Right lobe of liver (tissue), 6 donors: ENCODE data around the gene GIMAP1. TPM values are rescaled to one million over a fixed set of nuclear protein-coding genes. Genes with fewer than 3 reads are reported as not detected.

Experiments used
- ATAC-seq, 4 donors: fragments of 200-7000 bp; cut with Tn5 transposase; one replicate each; pipeline ENCODE4 v1.9.1; 2020; ENCODE audit warnings: mild to moderate bottlenecking in 4 of 4, moderate library complexity in 4 of 4
- DNase-seq, 3 donors: peaks; one replicate each; pipeline ENCODE4 v3.0.0-alpha.2; 2020
- H3K27ac ChIP-seq, 3 donors: fragments of 200-600 bp; one replicate each; pipeline ENCODE4 v1.8.0; 2022
- H3K27me3 ChIP-seq, 2 donors: fragments of 200-600 bp; one replicate each; pipeline ENCODE4 v1.8.0; 2022
- H3K36me3 ChIP-seq, 4 donors: fragments of 200-600 bp; sonication (generic) in 1 of 4; one replicate each; pipeline versions ENCODE4 v1.5.1 to v1.8.0; 2017 to 2022; ENCODE audit warnings: control low read depth in 1 of 4
- H3K4me1 ChIP-seq, 4 donors: fragments of 200-600 bp; sonication (generic) in 1 of 4; one replicate each; pipeline versions ENCODE4 v1.5.1 to v1.8.0; 2017 to 2022; ENCODE audit warnings: control low read depth in 1 of 4
- H3K4me3 ChIP-seq, 3 donors: fragments of 200-600 bp; one replicate each; pipeline ENCODE4 v1.8.0; 2022
- H3K9me3 ChIP-seq, 4 donors: fragments of 200-600 bp; sonication (generic) in 1 of 4; one replicate each; pipeline versions ENCODE4 v1.5.1 to v1.8.0; 2017 to 2022; ENCODE audit warnings: control low read depth in 1 of 4
- CTCF ChIP-seq, 4 donors: fragments of 200-600 bp in 3 of 4; fragments of 450-650 bp in 1 of 4; IDR thresholded peaks; one replicate each; pipeline versions ENCODE4 v1.5.1 to v1.8.0; 2016 to 2022; ENCODE audit warnings: antibody characterized with exemption in 4 of 4, mild to moderate bottlenecking in 2 of 4
- POLR2A ChIP-seq: fragments of 450-650 bp; IDR thresholded peaks from one replicate; pipeline ENCODE4 v1.6.1; 2017; ENCODE audit warnings: antibody characterized with exemption, mild to moderate bottlenecking
- WGBS: methylation state at CpG from one replicate; pipeline ENCODE4 v1.1.6; 2018; ENCODE audit warnings: low coverage, low lambda C conversion rate; ENCODE audit not compliant: insufficient coverage; ENCODE audit errors: missing lambda C conversion rate; 5-methylcytosine and 5-hydroxymethylcytosine counted together
- intact Hi-C, 2 donors: fragments of 100-400 bp; cut with DNase I; formaldehyde crosslinking; loops; one replicate each; pipeline versions ENCODE4 v1.11.2 to v1.14.1; 2022
- total RNA-seq, 6 experiments: library from RNA; depleted of rRNA in 2 of 6; stranded (reverse); fragments of >200 nt in 2 of 6; fragmentation: NEBNext Ultra II Directional in 3 of 6; extraction: Animal tissue kit (Norgen Biotek cat#: 25700) in 3 of 6; gene quantifications; one replicate each; pipeline versions ENCODE4 v1.1.0 to v1.2.4, GENCODE V29; 2016 to 2023
- donor health status: DM: no; HTN: yes; CAD: no.
- donor health status: DM: no; HTN: no; CAD: no.
- donor health status: DM: no; HTN: no; CAD: no.
- donor health status: DM: no; HTN: yes; CAD: no.
- donor health status: DM: no; HTN: yes; CAD: no.

The GIMAP1 gene
- total RNA-seq, 6 experiments from 2014 or later = 0.73 to 2.4 (median 1.8) TPM

- H3K9me3 ChIP-seq = no peaks in the 10 kb centered on the region
- H3K27ac ChIP-seq = no peak overlapping the region
- DNase-seq = no peak
- no peak for TF ChIP-seq POLR2A
- 66% methylated on average over 7 of the region's 12 CpGs for WGBS
- no peak overlapping the region for H3K4me3 ChIP-seq
- H3K27me3 ChIP-seq = no peaks in the 10 kb centered on the region
- intact Hi-C loops = no loop called here
- ATAC-seq = peak in 1 of 4 donors; percentile 10
- H3K36me3 ChIP-seq = no peaks in the 10 kb centered on the region
- peaks cover 0 to 11% (median 2%) of the 10 kb centered on the region in 4 donors for H3K4me1 ChIP-seq
Observed at GRCh38 chr7:150722431-150722931, 6.1 kb downstream of the GIMAP1 start.

GRCh38 chr7:150723467-150723866, 7.1 kb downstream of the GIMAP1 start:
- Histone ChIP-seq H3K27ac (peak overlapping the region in 1 of 3 donors; percentile 8), H3K36me3 (no peaks in the 10 kb centered on the region), H3K4me1 (peaks cover 0 to 17% (median 2%) of the 10 kb centered on the region in 4 donors), H3K4me3 (no peak overlapping the region), H3K27me3 (no peaks in the 10 kb centered on the region), H3K9me3 (no peaks in the 10 kb centered on the region)
- DNase-seq = no peak
- intact Hi-C loops = no loop called here
- 9% methylated on average over 1 of the region's 1 CpG for WGBS
- ATAC-seq = peak; percentile 25 to 54 (median 44)
- TF ChIP-seq CTCF (IDR thresholded peaks at IDR 0.05) = peak; percentile 17 to 39 (median 24)
- no peak for TF ChIP-seq POLR2A

- Histone ChIP-seq H3K4me3 (no peak overlapping the region), H3K27ac (peak overlapping the region in 1 of 3 donors; percentile 55), H3K4me1 (peaks cover 0 to 17% (median 2%) of the 10 kb centered on the region in 4 donors), H3K36me3 (no peaks in the 10 kb centered on the region), H3K9me3 (no peaks in the 10 kb centered on the region), H3K27me3 (no peaks in the 10 kb centered on the region)
- 21% methylated on average over 2 of the region's 3 CpGs for WGBS
- DNase-seq (peak in 1 of 3 donors; percentile 84), ATAC-seq (peak; percentile 93 to 98 (median 94))
- TF ChIP-seq POLR2A = no peak
- no peak for TF ChIP-seq CTCF (IDR thresholded peaks at IDR 0.05)
- intact Hi-C loops = no loop called here
Observed at GRCh38 chr7:150727381-150727780, 11.0 kb downstream of the GIMAP1 start.

GRCh38 chr7:150728011-150728410, 11.6 kb downstream of the GIMAP1 start:
- DNase-seq (no peak), ATAC-seq (no peak)
- Histone ChIP-seq H3K36me3 (no peaks in the 10 kb centered on the region), H3K4me1 (peaks cover 0 to 16% (median 2%) of the 10 kb centered on the region in 4 donors), H3K4me3 (no peak overlapping the region), H3K9me3 (no peaks in the 10 kb centered on the region), H3K27ac (peak overlapping the region in 2 of 3 donors; percentile 23 to 55), H3K27me3 (no peaks in the 10 kb centered on the region)
- intact Hi-C loops = no loop called here
- TF ChIP-seq CTCF (IDR thresholded peaks at IDR 0.05) = no peak
- no peak for TF ChIP-seq POLR2A

- no peak for TF ChIP-seq CTCF (IDR thresholded peaks at IDR 0.05)
- TF ChIP-seq POLR2A = no peak
- H3K9me3 ChIP-seq = no peaks in the 10 kb centered on the region
- H3K27ac ChIP-seq = no peak overlapping the region
- H3K36me3 ChIP-seq = no peaks in the 10 kb centered on the region
- peaks cover 0 to 10% (median under 1%) of the 10 kb centered on the region in 4 donors for H3K4me1 ChIP-seq
- ATAC-seq (no peak), DNase-seq (no peak)
- no peaks in the 10 kb centered on the region for H3K27me3 ChIP-seq
- intact Hi-C loops = no loop called here
- H3K4me3 ChIP-seq = no peak overlapping the region
Observed at GRCh38 chr7:150728609-150729008, 12.2 kb downstream of the GIMAP1 start.
